Endometrial microvascular endothelial cells (primary cell): Measurements from ENCODE around the gene TUG1. TPM values are rescaled to one million over a fixed set of nuclear protein-coding genes. Genes with fewer than 3 reads are reported as not detected.

Source experiments
- in situ Hi-C: cut with HindIII; loops from 2 replicates; pipeline ENCODE4 v1.10.0; 2017; ENCODE audit warnings: low sequenced_read_pairs, low pct_unique_long_range_greater_than_20kb; ENCODE audit errors: inconsistent ontology term
- total RNA-seq: library from RNA; depleted of rRNA; stranded (reverse); fragments of >200 nt; gene quantifications from one replicate; pipeline ENCODE4 v1.2.3, GENCODE V29; 2015; ENCODE audit errors: inconsistent ontology term

TUG1 gene
- total RNA-seq, 1 donor from 2014 or later, result 42.1 TPM

DNA sequence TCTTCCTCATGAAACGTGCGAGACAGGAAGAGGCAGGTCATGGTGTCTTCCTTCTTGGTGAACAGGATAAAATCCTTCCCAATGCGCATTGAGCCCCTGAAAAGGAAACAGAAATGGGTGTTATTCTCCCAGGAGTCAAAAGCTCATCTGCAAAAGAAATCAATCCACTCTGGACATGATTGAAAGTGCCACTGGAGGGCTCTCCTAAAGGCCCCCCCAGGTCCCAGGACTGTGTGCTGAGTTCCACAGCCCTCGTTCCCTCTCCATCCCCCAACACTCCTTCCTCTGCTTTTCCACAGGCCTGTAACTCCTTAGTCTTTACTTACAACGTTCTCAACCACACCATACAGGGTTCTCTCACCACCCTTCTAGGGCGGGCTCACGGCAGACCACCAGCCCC, 22.7 kb upstream of the TUG1 start:
- in situ Hi-C loops, result no loop called here

DNA sequence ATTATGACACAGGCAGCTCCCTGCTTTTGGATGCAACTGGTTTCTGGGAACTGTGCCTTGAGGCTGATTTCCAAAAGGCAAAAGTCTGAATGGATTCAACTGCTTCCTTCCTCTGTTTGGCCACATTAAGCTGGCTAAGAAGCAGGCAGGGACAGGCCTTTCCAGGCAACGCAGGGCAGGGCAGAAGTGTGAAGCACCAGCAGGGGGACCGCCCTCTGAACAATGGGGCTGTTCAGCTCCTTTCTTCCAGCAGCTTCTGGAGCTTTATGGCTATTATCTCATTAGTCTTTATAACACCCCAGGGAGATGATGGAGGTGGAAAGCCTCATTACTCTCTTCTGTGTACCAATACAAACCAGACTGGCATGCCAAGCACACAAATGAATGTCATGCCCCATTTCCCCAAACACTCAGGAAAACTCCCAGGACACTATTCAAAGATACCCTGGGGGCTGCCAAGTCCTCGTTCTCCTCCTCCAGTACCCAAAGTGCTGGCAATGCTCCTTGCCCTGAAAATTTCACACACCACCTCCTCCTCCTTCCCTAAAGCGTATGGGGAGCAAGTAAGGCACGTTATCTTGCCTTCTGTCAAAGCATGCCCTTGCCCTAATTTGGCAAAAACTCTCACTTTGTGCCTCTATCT, 21.8 kb upstream of the TUG1 start:
- in situ Hi-C loops, result no loop called here

GRCh38 chr22:30947816-30948454, 21.1 kb upstream of the TUG1 start:
- in situ Hi-C loops, result no loop called here

GRCh38 chr22:30948930-30949342, 20.1 kb upstream of the TUG1 start:
- in situ Hi-C loops, result no loop called here

DNA sequence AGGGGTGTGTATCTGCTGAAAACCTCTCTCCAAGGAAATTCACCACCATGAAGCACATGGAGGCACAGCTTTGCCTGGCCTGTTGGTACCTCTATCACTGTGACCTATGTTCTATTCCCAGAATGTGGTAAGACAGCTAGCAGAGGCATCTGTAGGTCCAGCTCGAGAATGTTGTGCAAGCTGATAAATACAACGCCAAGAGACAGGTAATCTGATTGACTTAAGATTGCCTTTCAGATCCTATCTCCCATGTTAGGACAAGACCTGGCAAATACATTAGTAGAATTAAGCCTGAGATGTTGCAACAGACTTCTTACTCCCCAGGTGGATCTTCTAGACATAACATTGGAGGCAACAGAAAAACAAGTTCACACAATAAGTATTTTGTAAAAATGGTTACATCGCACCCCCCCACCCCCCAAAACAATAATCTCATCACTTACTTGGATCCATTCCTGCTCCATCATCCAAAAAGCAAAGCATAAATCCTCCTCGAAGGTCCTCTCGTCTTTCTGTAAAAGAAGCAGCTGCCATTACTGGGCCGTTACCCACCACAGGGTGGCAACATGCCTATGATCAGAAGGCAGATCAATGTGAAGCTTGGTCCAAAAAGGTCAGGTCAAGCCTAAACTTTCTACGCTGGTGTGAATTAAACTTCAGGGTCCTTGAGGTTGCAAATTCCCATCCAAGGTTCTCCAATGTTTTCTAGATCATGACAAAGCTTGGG, 19.0 kb upstream of the TUG1 start:
- in situ Hi-C loops, result no loop called here

GRCh38 chr22:30953206-30953605, 15.9 kb upstream of the TUG1 start:
- in situ Hi-C loops, result no loop called here

GRCh38 chr22:30955153-30955552, 13.9 kb upstream of the TUG1 start:
- in situ Hi-C loops, result no loop called here

- in situ Hi-C loops, result no loop called here
Observed at GRCh38 chr22:30964858-30965257, 4.2 kb upstream of the TUG1 start.

DNA sequence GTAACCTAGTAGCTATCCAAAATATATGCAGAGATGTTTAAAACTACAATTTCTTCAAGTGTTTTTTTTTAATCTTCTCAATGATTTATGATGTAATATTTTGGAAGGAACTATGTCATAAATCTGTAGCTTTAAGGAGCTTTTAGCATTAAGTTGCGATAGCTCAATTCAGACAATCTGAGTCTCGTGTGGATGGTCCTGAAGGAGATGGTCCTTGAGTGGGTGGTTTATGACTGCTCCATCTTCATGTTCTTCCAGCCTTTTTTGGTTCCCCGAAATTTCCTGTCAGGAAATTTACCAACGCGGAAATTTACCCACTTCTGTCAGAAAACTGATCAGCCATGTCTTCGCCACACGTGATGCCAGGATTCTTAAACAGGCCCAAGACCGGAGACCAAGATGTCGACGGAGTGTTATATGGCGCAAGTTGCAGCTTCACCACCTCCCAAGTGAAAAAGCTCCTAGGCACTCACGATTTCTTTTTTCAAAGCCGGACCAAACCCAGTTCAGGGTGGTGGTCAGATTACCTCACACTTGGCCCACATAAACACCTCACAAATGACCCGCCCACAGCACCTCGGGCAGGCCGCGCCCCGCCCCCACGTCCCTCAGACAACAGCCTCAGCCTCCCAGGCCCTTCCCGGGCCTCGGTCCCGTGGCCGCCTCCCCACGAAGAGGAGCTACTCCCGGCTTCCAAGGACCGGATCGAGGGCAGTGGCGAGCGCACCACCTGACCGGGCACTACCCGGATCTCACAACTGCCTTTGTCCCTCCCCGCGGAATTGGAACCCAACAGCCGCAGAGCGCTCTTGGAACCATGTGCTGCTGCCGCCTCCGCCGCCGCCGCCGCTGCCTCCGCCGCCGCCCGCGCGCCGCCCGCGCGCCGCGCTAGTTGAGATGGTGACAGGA, 796 bp upstream of the TUG1 start, which contains the start of gene MORC2:
TSS of gene MORC2 (minus strand) at position 760 of the 909 bp plus-strand sequence. CDS start 885 bp downstream, outside the sequence.
- in situ Hi-C loops, result no loop called here

GRCh38 chr22:30969532-30970355, 679 bp downstream of the TUG1 start:
- in situ Hi-C loops, result no loop called here

DNA sequence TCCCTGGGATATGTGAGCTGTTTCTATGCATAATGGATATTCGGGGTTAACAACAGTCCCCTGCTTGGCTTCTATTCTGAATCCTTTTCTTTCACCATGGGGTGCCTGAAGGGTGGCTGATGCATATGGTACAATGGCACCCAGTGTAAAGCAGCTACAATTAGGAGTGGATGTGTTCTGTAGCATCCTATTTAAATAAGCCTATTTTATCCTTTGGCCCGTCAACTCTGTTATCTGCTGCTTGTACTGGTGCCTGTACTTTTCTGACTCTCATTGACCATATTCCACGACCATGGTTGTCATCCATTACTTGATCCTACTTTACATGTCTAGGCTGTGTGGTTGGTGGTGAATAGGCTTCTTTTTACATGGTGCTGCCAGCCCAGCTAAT, 1.3 kb downstream of the TUG1 start:
- in situ Hi-C loops, result no loop called here

- in situ Hi-C loops, result no loop called here
Observed at GRCh38 chr22:30978304-30978962, 9.4 kb downstream of the TUG1 start.

GRCh38 chr22:30979932-30980331, 10.9 kb downstream of the TUG1 start:
- in situ Hi-C loops, result no loop called here

- in situ Hi-C loops, result no loop called here
Observed at GRCh38 chr22:30982512-30982911, 13.4 kb downstream of the TUG1 start.

- in situ Hi-C loops, result no loop called here
Observed at GRCh38 chr22:30984317-30984716, 15.3 kb downstream of the TUG1 start.

GRCh38 chr22:30985561-30986208, 16.6 kb downstream of the TUG1 start:
- in situ Hi-C loops, result no loop called here

GRCh38 chr22:30989474-30989873, 20.4 kb downstream of the TUG1 start:
- in situ Hi-C loops, result no loop called here
